ENCODE data around the gene CBLC. TPM values are rescaled to one million over a fixed set of nuclear protein-coding genes. Genes with fewer than 3 reads are reported as not detected.
A peak's percentile ranks its signal among the peaks of the same experiment; 100 is the strongest.

CBLC gene
- total RNA-seq, 2 donors from 2014 or later = 0.42 TPM; not detected in 1

DNA sequence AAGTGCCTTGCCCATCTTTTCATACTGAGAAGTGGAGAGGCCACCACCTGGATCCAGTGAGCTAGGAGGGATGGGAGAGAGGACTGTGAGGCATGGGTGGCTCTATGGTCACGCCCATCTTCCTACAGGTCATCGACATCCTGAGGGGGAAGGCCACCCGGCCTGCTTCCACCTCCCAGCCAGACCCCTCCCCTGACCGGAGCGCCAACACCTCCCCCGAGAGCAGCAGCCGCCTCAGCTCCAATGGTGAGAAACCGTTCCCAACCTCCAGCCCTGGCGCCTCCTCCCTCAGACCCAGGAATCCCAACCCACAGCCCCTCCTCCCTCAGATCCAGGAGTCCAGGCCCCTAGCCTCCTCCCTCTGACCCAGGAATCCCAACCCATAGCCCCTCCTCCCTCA lies 19.1 kb upstream of the CBLC start:
- peak overlapping the region; percentile 75 to 76 for H3K27ac ChIP-seq
- no peaks in the 10 kb centered on the region for H3K27me3 ChIP-seq (replicated peaks; ENCODE audit: insufficient read depth)
- peak overlapping the region; percentile 71 for H3K4me3 ChIP-seq
- TF ChIP-seq, protein P1, sequence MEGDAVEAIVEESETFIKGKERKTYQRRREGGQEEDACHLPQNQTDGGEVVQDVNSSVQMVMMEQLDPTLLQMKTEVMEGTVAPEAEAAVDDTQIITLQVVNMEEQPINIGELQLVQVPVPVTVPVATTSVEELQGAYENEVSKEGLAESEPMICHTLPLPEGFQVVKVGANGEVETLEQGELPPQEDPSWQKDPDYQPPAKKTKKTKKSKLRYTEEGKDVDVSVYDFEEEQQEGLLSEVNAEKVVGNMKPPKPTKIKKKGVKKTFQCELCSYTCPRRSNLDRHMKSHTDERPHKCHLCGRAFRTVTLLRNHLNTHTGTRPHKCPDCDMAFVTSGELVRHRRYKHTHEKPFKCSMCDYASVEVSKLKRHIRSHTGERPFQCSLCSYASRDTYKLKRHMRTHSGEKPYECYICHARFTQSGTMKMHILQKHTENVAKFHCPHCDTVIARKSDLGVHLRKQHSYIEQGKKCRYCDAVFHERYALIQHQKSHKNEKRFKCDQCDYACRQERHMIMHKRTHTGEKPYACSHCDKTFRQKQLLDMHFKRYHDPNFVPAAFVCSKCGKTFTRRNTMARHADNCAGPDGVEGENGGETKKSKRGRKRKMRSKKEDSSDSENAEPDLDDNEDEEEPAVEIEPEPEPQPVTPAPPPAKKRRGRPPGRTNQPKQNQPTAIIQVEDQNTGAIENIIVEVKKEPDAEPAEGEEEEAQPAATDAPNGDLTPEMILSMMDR (IDR thresholded peaks at IDR 0.05) = no peak
- peaks cover 11% of the 10 kb centered on the region for H3K36me3 ChIP-seq
- no peaks in the 10 kb centered on the region for H3K9me3 ChIP-seq
- ATAC-seq (ENCODE audit: insufficient number of reproducible peaks, low FRiP score, low read depth) (no peak), DNase-seq (ENCODE audit: low spot score) (no peak)
- peaks cover 37 to 47% of the 10 kb centered on the region in 2 donors for H3K4me1 ChIP-seq (ENCODE audit: control insufficient read depth in 1 of 2, low read depth in 2 of 2)

DNA sequence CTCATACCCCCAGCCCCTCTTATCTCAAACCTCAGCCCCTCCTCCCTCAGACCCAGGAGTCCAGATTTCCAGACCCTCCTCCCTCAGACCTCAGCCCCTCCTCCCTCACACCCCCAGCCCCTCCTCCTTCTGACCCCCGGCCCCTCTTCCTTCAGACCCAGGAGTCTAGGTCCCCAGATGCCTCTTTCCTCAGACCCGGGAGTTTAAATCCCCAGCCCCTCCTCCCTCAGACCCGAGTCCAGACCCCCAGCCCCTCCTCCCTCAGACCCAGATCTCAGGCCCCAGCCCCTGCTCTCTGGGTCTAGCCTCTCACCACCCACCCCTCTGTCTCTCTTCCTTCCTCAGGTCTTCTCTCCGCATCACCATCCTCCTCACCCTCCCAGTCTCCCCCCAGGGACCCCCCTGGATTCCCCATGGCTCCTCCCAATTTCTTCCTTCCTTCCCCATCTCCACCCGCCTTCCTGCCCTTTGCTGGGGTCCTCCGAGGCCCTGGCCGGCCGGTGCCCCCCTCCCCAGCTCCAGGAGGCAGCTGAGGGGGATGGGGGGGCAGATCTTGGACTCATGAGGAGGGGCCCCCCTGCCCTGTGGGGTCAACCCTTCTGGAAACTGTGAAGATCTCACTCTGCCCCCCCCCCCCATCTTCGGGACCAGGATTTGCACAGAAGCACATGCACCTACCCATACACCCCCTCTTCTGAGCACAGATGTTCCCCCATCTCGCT lies 18.4 kb upstream of the CBLC start:
- DNase-seq (ENCODE audit: low spot score) = no peak
- ATAC-seq (ENCODE audit: insufficient number of reproducible peaks, low FRiP score, low read depth) = no peak
- no peaks in the 10 kb centered on the region for H3K27me3 ChIP-seq (replicated peaks; ENCODE audit: insufficient read depth)
- H3K9me3 ChIP-seq = no peaks in the 10 kb centered on the region
- no peak overlapping the region for H3K4me3 ChIP-seq
- H3K27ac ChIP-seq = peak overlapping the region in 1 of 2 donors; percentile 76
- peaks cover 33 to 44% of the 10 kb centered on the region in 2 donors for H3K4me1 ChIP-seq (ENCODE audit: control insufficient read depth in 1 of 2, low read depth in 2 of 2)
- H3K36me3 ChIP-seq = peaks cover 11% of the 10 kb centered on the region
- TF ChIP-seq, protein P1 (IDR thresholded peaks at IDR 0.05) = no peak

DNA sequence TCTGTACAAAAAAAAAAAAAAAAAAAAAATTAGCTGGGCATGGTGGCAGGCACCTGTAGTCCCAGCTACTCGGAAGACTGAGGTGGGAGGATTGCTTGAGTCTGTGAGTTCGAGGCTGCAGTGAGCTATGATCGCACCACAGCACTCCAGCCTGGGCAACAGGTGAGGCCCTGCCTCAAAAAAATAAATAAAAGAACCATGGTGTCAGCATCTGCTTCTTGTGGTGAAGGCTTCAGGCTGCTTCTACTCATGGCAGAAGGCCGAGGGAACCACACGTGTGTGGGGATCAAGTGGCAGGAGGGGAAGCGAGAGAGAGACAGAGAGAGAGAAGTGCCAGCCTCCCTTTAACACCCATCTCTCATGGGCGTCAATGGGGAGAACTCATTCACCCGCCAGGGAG lies 15.7 kb upstream of the CBLC start:
- Histone ChIP-seq H3K4me1 (ENCODE audit: control insufficient read depth in 1 of 2, low read depth in 2 of 2) (peaks cover 8 to 17% of the 10 kb centered on the region in 2 donors), H3K27ac (no peak overlapping the region), H3K9me3 (no peaks in the 10 kb centered on the region), H3K4me3 (no peak overlapping the region), H3K27me3 (replicated peaks; ENCODE audit: insufficient read depth) (no peaks in the 10 kb centered on the region), H3K36me3 (peaks cover 11% of the 10 kb centered on the region)
- DNase-seq (ENCODE audit: low spot score) (no peak), ATAC-seq (ENCODE audit: insufficient number of reproducible peaks, low FRiP score, low read depth) (no peak)
- TF ChIP-seq, protein P1 (IDR thresholded peaks at IDR 0.05) = no peak

DNA sequence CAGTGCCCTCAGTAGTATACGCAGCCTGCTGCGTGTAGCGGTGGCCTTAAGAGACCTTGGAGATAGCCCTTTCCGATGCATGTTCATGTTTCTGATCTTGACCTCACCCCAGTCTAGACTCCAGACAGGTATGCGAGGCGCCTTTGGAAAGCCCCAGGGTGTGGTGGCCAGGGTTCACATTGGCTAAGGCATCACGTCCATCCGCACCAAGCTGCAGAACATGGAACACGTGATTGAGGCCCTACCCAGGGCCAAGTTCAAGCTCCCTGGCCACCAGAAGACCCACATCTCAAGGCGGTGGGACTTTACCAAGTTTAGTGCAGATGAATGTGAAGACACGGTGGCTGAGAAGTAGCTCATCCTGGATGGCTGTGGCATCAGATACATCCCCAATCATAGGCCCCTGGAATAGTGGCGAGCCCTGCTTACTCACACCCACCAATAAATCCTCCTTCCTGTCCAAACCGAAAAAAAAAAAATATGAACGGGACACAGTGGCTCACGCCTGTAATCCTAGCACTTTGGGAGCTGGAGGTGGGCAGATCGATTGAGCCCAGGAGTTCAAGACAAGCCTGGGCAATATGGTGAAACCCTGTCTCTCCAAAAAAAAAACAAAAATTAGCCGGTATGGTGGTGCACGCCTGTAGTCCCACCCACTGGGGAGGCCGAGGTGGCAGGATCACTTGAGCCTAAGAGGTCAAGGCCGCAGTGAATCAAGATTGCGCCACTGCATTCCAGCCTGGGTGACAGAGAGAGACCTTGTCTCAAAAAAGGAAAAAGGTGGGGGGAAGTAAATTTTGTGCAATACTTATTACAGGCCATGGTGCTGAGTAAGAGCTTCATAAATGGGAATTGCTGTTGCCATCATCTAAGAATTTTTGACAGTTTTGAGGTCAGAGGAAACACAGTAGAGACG lies 12.4 kb upstream of the CBLC start:
- no peaks in the 10 kb centered on the region for H3K9me3 ChIP-seq
- no peak overlapping the region for H3K27ac ChIP-seq
- H3K4me3 ChIP-seq = no peak overlapping the region
- H3K27me3 ChIP-seq (replicated peaks; ENCODE audit: insufficient read depth) = no peaks in the 10 kb centered on the region
- ATAC-seq (ENCODE audit: insufficient number of reproducible peaks, low FRiP score, low read depth) = no peak
- no peak for DNase-seq (ENCODE audit: low spot score)
- H3K4me1 ChIP-seq (ENCODE audit: control insufficient read depth in 1 of 2, low read depth in 2 of 2) = peaks cover 0 to 3% of the 10 kb centered on the region in 2 donors
- peaks cover 2% of the 10 kb centered on the region for H3K36me3 ChIP-seq
- TF ChIP-seq, protein P1 (IDR thresholded peaks at IDR 0.05) = no peak

DNA sequence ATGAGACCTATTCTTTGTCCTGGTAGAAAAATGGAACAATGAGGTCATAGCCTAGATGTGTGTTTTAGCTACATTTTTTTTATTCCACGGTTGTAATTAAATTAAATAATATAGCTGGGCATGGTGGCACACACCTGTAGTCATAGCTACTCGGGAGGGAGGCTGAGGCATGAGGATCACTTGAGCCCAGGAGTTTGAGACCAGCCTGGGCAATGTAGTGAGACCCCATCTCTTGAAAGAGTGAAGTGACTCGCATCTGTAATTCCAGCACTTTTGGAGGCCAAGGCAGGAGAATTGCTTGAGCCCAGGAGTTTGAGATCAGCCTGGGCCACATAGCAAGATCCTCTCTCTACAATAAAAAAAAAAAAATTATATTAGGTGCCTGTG lies 11.7 kb upstream of the CBLC start:
- ATAC-seq (ENCODE audit: insufficient number of reproducible peaks, low FRiP score, low read depth) (no peak), DNase-seq (ENCODE audit: low spot score) (no peak)
- TF ChIP-seq, protein P1 (IDR thresholded peaks at IDR 0.05) = no peak
- Histone ChIP-seq H3K27ac (no peak overlapping the region), H3K4me3 (no peak overlapping the region), H3K4me1 (ENCODE audit: control insufficient read depth in 1 of 2, low read depth in 2 of 2) (peaks cover 0 to 6% of the 10 kb centered on the region in 2 donors), H3K36me3 (no peaks in the 10 kb centered on the region), H3K9me3 (no peaks in the 10 kb centered on the region), H3K27me3 (replicated peaks; ENCODE audit: insufficient read depth) (no peaks in the 10 kb centered on the region)
